IMR-90 (cell line): ENCODE results near the gene IL21R. TPM values are rescaled to one million over a fixed set of nuclear protein-coding genes. Genes with fewer than 3 reads are reported as not detected.
A peak's percentile ranks its signal among the peaks of the same experiment; 100 is the strongest.

Experiments
- ATAC-seq: fragments of 200-7000 bp; cut with Tn5 transposase; 2 replicates; pipeline ENCODE4 v1.9.1; 2020; ENCODE audit warnings: low read depth, mild to moderate bottlenecking, moderate library complexity
- BruUV-seq: library from RNA; stranded (reverse); fragments of 400-500 nt; replicated peaks from 2 replicates; lab custom pipeline; 2021; lab: Mats Ljungman, UMichigan
- CTCF ChIA-PET: fragments of 300-600 bp; formaldehyde crosslinking; extraction: SDS; loops from one replicate; lab custom pipeline; 2021; ENCODE audit warnings: antibody characterized with exemption; lab: Yijun Ruan, JAX
- POLR2A ChIA-PET: fragments of 300-600 bp; sonication (Branson Sonifier 250); formaldehyde crosslinking; loops from one replicate; lab custom pipeline; 2022; ENCODE audit warnings: antibody characterized with exemption; ENCODE audit not compliant: unreplicated experiment; lab: Charles Lee
- DNase-seq: peaks from one replicate; pipeline ENCODE4 v3.0.0; 2013
- H2AFZ ChIP-seq: replicated peaks from 2 replicates; pipeline ENCODE3; 2013; ENCODE audit warnings: low read length, mild to moderate bottlenecking; ENCODE audit not compliant: poor library complexity
- H2AK5ac ChIP-seq: 2 replicates; pipeline ENCODE4 v1.6.1; 2013; ENCODE audit warnings: low read depth, low read length, inconsistent platforms
- H2AK9ac ChIP-seq: replicated peaks from 2 replicates; pipeline ENCODE3; 2013; ENCODE audit warnings: mild to moderate bottlenecking, low read depth, low read length, moderate library complexity; ENCODE audit not compliant: poor library complexity
- H2BK120ac ChIP-seq: 2 replicates; pipeline ENCODE4 v1.6.1; 2013; ENCODE audit warnings: low read depth, low read length, inconsistent platforms
- H2BK15ac ChIP-seq: 3 replicates; pipeline ENCODE4 v1.6.1; 2013; ENCODE audit warnings: low read depth, low read length, inconsistent platforms
- H2BK20ac ChIP-seq: 2 replicates; pipeline ENCODE4 v1.6.1; 2013; ENCODE audit warnings: low read depth, mild to moderate bottlenecking, inconsistent platforms, low read length, moderate library complexity
- H2BK5ac ChIP-seq: 2 replicates; pipeline ENCODE4 v1.6.1; 2013; ENCODE audit warnings: mild to moderate bottlenecking, low read depth, low read length, inconsistent platforms; ENCODE audit not compliant: poor library complexity, severe bottlenecking
- H3K14ac ChIP-seq: replicated peaks from 2 replicates; pipeline ENCODE4 v1.6.1; 2013; ENCODE audit warnings: low read depth, low read length, inconsistent platforms
- H3K18ac ChIP-seq: 2 replicates; pipeline ENCODE4 v1.6.1; 2013; ENCODE audit warnings: low read depth, low read length, control low read depth
- H3K23ac ChIP-seq: 2 replicates; pipeline ENCODE4 v1.6.1; 2013; ENCODE audit warnings: low read depth, low read length, inconsistent platforms
- H3K27ac ChIP-seq: 2 replicates; pipeline ENCODE4 v1.5.1; 2013; ENCODE audit warnings: mild to moderate bottlenecking, control low read depth, low read length; ENCODE audit not compliant: insufficient read depth
- H3K27me3 ChIP-seq: 2 replicates; pipeline ENCODE4 v1.6.1; 2013; ENCODE audit warnings: low read length; ENCODE audit not compliant: control insufficient read depth, insufficient read depth
- H3K36me3 ChIP-seq: 2 replicates; pipeline ENCODE4 v1.6.1; 2013; ENCODE audit warnings: low read length, mixed read lengths; ENCODE audit not compliant: control insufficient read depth, insufficient read depth
- H3K4ac ChIP-seq: 2 replicates; pipeline ENCODE4 v1.6.1; 2013; ENCODE audit warnings: low read depth, low read length, inconsistent platforms
- H3K4me1 ChIP-seq: 2 replicates; pipeline ENCODE4 v1.6.1; 2013; ENCODE audit warnings: low read length, mixed read lengths; ENCODE audit not compliant: control insufficient read depth, insufficient read depth
- H3K4me2 ChIP-seq: 2 replicates; pipeline ENCODE4 v1.6.1; 2013; ENCODE audit warnings: low read depth, mild to moderate bottlenecking, control low read depth, low read length, moderate library complexity
- H3K4me3 ChIP-seq: 2 replicates; pipeline ENCODE4 v1.5.1; 2013; ENCODE audit warnings: low read depth, mild to moderate bottlenecking, control low read depth, low read length, moderate library complexity; ENCODE audit not compliant: insufficient read depth
- H3K56ac ChIP-seq: 2 replicates; pipeline ENCODE4 v1.6.1; 2013; ENCODE audit warnings: low read length, inconsistent platforms; ENCODE audit not compliant: insufficient read depth; ENCODE audit errors: extremely low read depth
- H3K79me1 ChIP-seq, 2 experiments: 2 replicates each; pipeline ENCODE4 v1.6.1; 2013; ENCODE audit warnings: low read length in 2 of 2, inconsistent platforms in 1 of 2, low read depth in 1 of 2
- H3K9ac ChIP-seq: 2 replicates; pipeline ENCODE4 v1.6.1; 2013; ENCODE audit warnings: low read depth, low read length, control low read depth
- H3K9me1 ChIP-seq: 2 replicates; pipeline ENCODE4 v1.6.1; 2013; ENCODE audit warnings: low read length, inconsistent platforms; ENCODE audit not compliant: insufficient read depth
- H3K9me3 ChIP-seq: 2 replicates; pipeline ENCODE4 v1.6.1; 2013; ENCODE audit warnings: low read length; ENCODE audit not compliant: control insufficient read depth, insufficient read depth
- H4K20me1 ChIP-seq: 2 replicates; pipeline ENCODE4 v1.6.1; 2013; ENCODE audit warnings: low read length, inconsistent platforms; ENCODE audit not compliant: insufficient read depth
- H4K5ac ChIP-seq: 2 replicates; pipeline ENCODE4 v1.6.1; 2013; ENCODE audit warnings: mild to moderate bottlenecking, low read depth, low read length, control low read depth
- H4K8ac ChIP-seq, 2 experiments: 2 replicates each; pipeline ENCODE4 v1.6.1; 2013; ENCODE audit warnings: low read depth in 2 of 2, low read length in 2 of 2, control low read depth in 1 of 2, inconsistent platforms in 1 of 2
- H4K91ac ChIP-seq: 2 replicates; pipeline ENCODE4 v1.6.1; 2013; ENCODE audit warnings: low read depth, low read length, inconsistent platforms; ENCODE audit not compliant: insufficient read depth
- BHLHE40 ChIP-seq: fragments of 150-350 bp; IDR thresholded peaks from 2 replicates; pipeline ENCODE4 v1.6.1; 2016; ENCODE audit warnings: mild to moderate bottlenecking, low read depth, low read length
- CEBPB ChIP-seq: IDR thresholded peaks from 2 replicates; pipeline ENCODE4 v1.6.1; 2012; ENCODE audit warnings: low read depth, low read length, improper control_type of control experiment
- FOS ChIP-seq: fragments of 150-350 bp; IDR thresholded peaks from 2 replicates; pipeline ENCODE4 v1.6.1; 2016; ENCODE audit warnings: low read depth, low read length
- MAFK ChIP-seq: IDR thresholded peaks from 2 replicates; pipeline ENCODE4 v1.6.1; 2012; ENCODE audit warnings: low read depth, low read length, improper control_type of control experiment
- MXI1 ChIP-seq: IDR thresholded peaks from 2 replicates; pipeline ENCODE4 v1.6.1; 2012; ENCODE audit warnings: low read depth, mild to moderate bottlenecking, low read length, moderate library complexity, borderline replicate concordance
- RAD21 ChIP-seq: IDR thresholded peaks from 2 replicates; pipeline ENCODE4 v1.6.1; 2012; ENCODE audit warnings: low read length, improper control_type of control experiment
- RFX5 ChIP-seq: IDR thresholded peaks from 2 replicates; pipeline ENCODE4 v1.8.0; 2012; ENCODE audit warnings: low read depth, mild to moderate bottlenecking, low read length, moderate library complexity
- WGBS, 2 experiments: methylation state at CpG; one replicate each; pipeline versions ENCODE4 v1.1.5 to v1.1.7; 2013; ENCODE audit warnings: missing lambda C conversion rate in 2 of 2; ENCODE audit not compliant: insufficient read length in 1 of 2; ENCODE audit errors: extremely low coverage in 2 of 2; 5-methylcytosine and 5-hydroxymethylcytosine counted together
- dilution Hi-C: fragments of 300-500 bp; cut with HindIII; formaldehyde crosslinking; loops from one replicate; pipeline ENCODE4 v1.14.3; 2018; ENCODE audit warnings: low sequenced_read_pairs; ENCODE audit not compliant: unreplicated experiment
- in situ Hi-C: fragments of 300-500 bp; cut with MboI; formaldehyde crosslinking; loops from 3 replicates; pipeline ENCODE4 v1.14.3; 2019; ENCODE audit warnings: low sequenced_read_pairs, inconsistent platforms, mixed read lengths
- intact Hi-C: fragments of 100-400 bp; cut with micrococcal nuclease; formaldehyde crosslinking; loops from 2 replicates; pipeline ENCODE4 v1.10.0; 2022
- polyA plus RNA-seq, 3 experiments: library from polyadenylated mRNA; depleted of rRNA; stranded (reverse); fragments of >200 nt; gene quantifications; 2 replicates each; pipeline ENCODE4 v1.2.3, GENCODE V29; 2012; ENCODE audit warnings: low replicate concordance in 1 of 3
- total RNA-seq: library from RNA; depleted of rRNA; stranded (reverse); fragments of >200 nt; gene quantifications from 2 replicates; pipeline ENCODE4 v1.2.3, GENCODE V29; 2012

IL21R gene
- total and polyA plus RNA-seq, 2 of the 4 experiments (the other 2 are of a cell fraction) = 0.72 to 0.97 TPM

GRCh38 chr16:27470567-27471431, 68.8 kb downstream of the IL21R start:
- H2AK5ac ChIP-seq = peak overlapping the region; percentile 79
- no peak overlapping the region for H3K4me3 ChIP-seq
- H2BK15ac ChIP-seq = peak overlapping the region; percentile 52; the same call in 2 of the 3 replicates
- peak overlapping the region; percentile 30; the same call in 1 of the 2 replicates for H4K5ac ChIP-seq
- BruUV-seq = no TSS peak
- H3K14ac ChIP-seq = peak overlapping the region; percentile 46
- no peaks in the 10 kb centered on the region for H4K20me1 ChIP-seq
- peak overlapping the region; percentile 56 for H4K91ac ChIP-seq
- TF ChIP-seq BHLHE40 (peak; percentile 5; the same call in 1 of the 2 replicates), RAD21 (no peak), CEBPB (0 out of 2 replicates have a peak, but pooled peaks have one; percentile 10), MAFK (no peak), MXI1 (peak; percentile 62; the same call in 1 of the 2 replicates), RFX5 (no peak), FOS (peak; percentile 44; the same call in 1 of the 2 replicates)
- peak overlapping the region; percentile 28 for H2AFZ ChIP-seq
- H3K4ac ChIP-seq = peak overlapping the region; percentile 90
- in situ Hi-C loops = loop anchor here (25.0 kb wide), 1 partner anchor 1633 kb away; no protein-coding TSS in a partner anchor
- ATAC-seq (peak; percentile 79), DNase-seq (peak; percentile 74)
- H3K23ac ChIP-seq = peak overlapping the region; percentile 87; the same call in 1 of the 2 replicates
- H3K18ac ChIP-seq = peak overlapping the region; percentile 16; the same call in 1 of the 2 replicates
- peak overlapping the region in 1 of 2 experiments; percentile 81; a peak in 2 of 4 replicates for H4K8ac ChIP-seq
- peak overlapping the region; percentile 18; the same call in 1 of the 2 replicates for H3K56ac ChIP-seq
- H3K79me1 ChIP-seq = peaks cover 0 to 45% of the 10 kb centered on the region in 2 experiments; a peak in 3 of 4 replicates
- peaks cover 5% of the 10 kb centered on the region for H3K9me3 ChIP-seq
- no peaks in the 10 kb centered on the region for H3K27me3 ChIP-seq
- H3K36me3 ChIP-seq = peaks cover 86% of the 10 kb centered on the region
- peak overlapping the region; percentile 85 for H2BK5ac ChIP-seq
- no peak overlapping the region for H3K9ac ChIP-seq
- H3K9me1 ChIP-seq = peaks cover 16% of the 10 kb centered on the region
- dilution Hi-C loops = no loop called here
- peak overlapping the region; percentile 53 for H3K27ac ChIP-seq
- peak overlapping the region; percentile 65; the same call in 1 of the 2 replicates for H2BK20ac ChIP-seq
- 68% methylated on average over 16 of the region's 28 CpGs; no CpG with 5 or more reads in 1 of the 2 experiments for WGBS, 2 experiments
- H3K4me1 ChIP-seq = peaks cover 14% of the 10 kb centered on the region
- no peak overlapping the region for H3K4me2 ChIP-seq
- intact Hi-C loops = no loop called here
- CTCF ChIA-PET = no interaction called here
- POLR2A ChIA-PET = no interaction called here
- H2BK120ac ChIP-seq = peak overlapping the region; percentile 80; the same call in 1 of the 2 replicates
- peak overlapping the region; percentile 73 for H2AK9ac ChIP-seq
